GM21423 (cell line): Measurements from ENCODE around the gene MEGF8.
A peak's percentile ranks its signal among the peaks of the same experiment; 100 is the strongest.

ENCODE experiments used
- ATAC-seq: cut with Tn5 transposase; IDR thresholded peaks from one replicate; pipeline ENCODE4 v1.9.1; 2021; ENCODE audit warnings: mild to moderate bottlenecking, moderate library complexity; ENCODE audit not compliant: unreplicated experiment

The MEGF8 gene

DNA sequence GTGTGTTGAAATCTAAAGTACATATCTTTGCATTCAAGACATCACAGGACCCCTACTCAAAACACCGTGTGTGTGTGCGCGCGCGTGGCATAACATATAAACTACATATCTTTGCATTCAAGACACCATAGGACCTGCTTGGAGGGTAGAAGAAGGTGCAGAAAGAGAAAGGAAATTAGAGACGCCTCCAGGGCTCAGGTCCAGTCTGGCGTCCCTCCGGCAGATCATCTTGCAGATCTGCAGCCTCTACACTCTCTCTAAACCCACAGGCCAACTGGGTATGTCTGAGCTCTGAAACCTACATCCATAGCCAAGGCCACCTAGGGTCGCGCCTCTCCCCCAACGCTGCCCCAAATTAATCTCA is 22.4 kb upstream of the MEGF8 start:
- ATAC-seq = no peak

DNA sequence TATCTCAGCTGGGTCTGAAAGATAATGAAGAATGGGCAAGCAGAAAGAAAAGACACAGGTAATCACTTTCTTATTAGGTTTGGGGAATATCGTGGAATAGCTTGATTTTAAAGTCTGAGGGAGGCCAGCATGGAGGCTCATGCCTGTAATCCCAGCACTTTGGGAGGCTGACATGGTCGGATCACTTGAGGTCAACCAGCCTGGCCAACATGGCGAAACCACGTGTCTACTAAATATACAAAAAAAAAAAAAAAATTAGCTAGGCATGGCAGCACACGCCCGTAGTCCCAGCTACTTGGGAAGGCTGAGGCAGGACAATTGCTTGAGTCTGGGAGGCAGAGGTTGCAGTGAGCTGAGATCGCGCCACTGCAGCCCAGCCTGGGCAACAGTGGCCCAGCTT is 21.6 kb upstream of the MEGF8 start:
- no peak for ATAC-seq

DNA sequence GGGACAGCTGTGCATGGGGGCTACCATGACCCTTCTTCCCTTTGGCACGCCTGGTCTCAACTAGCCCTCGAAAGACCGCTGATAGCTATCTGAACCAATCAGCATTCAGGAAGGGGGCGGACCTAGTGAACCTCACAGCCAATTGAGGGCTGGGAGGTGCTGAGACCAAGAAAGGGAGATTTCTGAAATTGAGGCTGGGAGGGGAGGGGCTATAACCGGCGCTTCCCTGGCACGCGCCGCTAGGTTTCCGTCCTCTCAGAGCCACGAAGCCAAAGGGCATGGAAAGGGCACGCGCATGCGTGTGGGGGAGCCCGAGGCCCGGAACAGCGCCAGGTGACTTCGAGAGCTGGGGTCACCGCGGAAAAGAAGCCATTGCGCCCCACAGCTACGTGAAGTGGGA is 18.8 kb upstream of the MEGF8 start:
- ATAC-seq = no peak

DNA sequence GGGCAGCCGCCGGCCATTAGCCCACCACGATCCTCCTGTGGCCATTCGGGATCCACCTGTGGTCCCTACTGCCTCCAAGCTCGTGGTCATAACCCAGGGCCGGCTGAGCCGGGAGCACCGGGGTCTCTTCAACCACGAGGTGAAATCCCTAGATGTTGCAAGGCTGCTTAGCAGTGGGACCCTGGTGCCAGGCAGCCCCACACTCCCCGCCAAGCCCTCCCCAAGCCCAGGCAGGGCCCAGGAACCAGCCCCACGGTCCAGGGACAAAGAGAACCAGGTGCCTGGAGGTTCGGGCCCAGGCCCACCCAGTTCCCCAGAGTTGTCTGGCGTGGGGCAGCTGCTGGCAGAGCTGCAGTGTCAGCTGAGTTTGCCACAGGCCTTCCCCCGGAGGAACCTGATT is 15.7 kb upstream of the MEGF8 start:
- no peak for ATAC-seq

DNA sequence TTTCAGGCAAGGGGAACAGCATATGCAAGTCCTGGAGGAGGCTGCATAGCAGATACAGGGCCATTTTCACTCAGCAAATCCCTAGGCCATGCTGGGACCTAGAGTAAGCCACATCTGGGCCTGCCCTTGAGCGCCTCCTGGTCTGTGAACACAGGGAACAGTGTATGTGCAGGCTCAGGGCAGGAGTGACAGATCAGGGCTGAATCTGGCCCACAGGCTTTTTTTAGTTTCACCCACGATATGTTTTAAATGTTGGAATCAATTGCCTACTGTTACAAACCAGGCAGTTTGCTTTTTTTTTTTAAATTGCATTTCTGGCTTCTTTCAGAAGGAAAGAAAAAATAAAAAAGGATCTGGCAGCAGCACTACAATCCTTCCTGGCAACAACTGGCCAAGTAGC is 13.8 kb upstream of the MEGF8 start:
- ATAC-seq = no peak

DNA sequence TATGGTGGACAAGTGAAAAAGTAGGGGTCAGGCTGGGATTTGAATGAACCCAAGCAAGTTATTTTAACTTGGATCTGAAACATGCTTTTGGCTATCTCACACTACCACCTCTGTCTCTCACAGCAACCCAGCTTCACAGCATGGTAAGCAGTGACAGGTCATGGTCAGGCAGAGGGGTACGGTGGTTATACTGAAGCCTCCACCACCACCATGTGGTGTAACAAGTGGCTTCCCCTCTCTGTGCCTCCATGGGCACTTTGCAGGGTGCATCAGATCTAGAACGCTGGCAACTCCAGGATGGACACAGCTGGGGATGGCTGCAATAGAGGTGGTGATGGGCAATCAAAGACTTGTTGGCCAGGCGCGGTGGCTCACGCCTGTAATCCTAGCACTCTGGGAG is 13.1 kb upstream of the MEGF8 start:
- ATAC-seq = no peak

DNA sequence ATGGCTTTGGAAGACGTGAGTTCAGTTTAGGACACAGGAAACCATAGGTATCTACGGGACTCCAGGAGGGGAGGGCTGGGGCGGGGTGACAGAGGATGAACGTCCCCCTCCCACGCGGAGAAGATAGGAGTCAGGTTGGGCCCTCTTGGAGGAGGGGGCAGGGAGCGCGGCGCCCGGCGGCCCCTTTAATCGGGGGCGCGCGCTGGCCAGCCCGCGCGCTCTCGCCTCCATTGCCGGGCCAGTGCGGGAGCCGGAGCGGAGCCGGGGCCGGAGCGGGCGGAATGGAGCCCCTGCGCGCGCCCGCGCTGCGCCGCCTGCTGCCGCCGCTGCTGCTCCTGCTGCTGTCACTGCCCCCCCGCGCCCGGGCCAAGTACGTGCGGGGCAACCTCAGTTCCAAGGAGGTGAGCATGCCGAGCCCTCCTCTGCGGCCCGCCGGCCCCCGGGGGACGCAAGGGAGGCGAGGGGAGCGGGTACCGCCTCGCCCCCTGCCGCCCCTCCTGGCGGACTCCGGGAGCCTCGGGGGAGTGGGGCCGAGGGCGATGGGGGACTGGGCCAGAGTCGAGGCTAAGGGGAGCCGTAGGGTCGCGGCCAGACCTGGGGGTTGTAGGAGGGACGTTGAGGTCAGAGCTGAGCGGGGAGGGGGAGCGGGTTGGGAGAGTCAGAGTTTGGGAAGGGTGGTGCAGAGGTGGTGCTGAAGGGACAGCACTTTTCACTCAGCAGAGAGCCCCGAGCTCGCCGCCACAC is 12.2 kb upstream of the MEGF8 start, which contains the start of gene TMEM145:
TMEM145 (plus strand) TSS at position 214 of the 744 bp plus-strand sequence; CDS start at position 282, 68 bp downstream.
- ATAC-seq = no peak

DNA sequence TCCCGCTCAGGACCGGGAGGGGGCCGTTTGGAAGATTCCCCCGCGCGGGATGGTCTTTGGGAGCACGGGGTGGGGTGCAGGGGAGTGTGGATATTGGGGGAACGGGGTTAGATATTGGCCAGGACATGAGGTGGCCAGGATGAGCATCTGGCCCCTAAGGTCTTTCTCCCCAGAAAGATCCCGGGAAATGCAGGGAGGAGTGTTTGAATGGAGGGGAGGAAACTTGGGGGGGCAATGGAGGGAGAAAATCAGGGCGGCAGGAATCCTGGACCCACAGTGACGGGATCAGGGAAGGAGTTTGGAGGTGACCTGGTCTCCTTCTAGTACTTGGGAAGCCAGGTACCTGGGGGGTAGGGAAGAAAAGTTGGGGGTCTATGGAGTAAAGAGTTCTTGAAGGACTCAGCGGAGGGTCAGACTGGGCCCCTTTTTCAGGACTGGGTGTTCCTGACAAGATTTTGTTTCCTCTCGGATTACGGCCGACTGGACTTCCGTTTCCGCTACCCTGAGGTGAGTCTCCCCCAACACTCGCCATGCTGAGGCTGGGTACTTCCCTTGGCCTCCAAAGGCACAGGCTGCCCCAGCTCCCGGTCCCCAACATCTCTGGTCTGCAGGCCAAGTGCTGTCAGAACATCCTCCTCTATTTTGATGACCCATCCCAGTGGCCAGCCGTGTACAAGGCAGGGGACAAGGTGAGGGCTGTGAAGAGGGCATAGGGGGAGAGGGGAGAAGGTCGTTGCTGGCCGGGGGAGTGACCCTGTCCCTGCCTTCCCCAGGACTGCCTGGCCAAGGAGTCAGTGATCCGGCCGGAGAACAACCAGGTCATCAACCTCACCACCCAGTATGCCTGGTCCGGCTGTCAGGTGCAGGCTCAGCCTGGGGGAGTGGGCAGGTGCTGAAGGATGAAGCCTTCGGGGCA is 11.3 kb upstream of the MEGF8 start:
- no peak for ATAC-seq

DNA sequence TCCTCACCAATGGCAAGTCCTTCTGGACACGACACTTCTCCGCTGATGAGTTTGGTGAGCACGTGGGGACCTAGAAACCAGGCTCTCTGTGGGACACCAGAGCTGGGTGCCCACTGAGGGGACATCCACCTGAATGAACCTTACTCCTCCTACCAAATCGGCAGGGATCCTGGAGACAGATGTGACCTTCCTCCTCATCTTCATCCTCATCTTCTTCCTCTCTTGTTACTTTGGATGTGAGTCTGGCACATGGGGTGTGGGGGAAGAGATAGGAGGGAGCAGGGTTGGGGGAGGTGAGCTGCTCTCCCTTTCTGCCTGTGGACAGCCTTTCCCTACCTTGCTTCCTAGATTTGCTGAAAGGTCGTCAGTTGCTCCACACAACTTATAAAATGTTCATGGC is 10.4 kb upstream of the MEGF8 start:
- ATAC-seq = no peak

DNA sequence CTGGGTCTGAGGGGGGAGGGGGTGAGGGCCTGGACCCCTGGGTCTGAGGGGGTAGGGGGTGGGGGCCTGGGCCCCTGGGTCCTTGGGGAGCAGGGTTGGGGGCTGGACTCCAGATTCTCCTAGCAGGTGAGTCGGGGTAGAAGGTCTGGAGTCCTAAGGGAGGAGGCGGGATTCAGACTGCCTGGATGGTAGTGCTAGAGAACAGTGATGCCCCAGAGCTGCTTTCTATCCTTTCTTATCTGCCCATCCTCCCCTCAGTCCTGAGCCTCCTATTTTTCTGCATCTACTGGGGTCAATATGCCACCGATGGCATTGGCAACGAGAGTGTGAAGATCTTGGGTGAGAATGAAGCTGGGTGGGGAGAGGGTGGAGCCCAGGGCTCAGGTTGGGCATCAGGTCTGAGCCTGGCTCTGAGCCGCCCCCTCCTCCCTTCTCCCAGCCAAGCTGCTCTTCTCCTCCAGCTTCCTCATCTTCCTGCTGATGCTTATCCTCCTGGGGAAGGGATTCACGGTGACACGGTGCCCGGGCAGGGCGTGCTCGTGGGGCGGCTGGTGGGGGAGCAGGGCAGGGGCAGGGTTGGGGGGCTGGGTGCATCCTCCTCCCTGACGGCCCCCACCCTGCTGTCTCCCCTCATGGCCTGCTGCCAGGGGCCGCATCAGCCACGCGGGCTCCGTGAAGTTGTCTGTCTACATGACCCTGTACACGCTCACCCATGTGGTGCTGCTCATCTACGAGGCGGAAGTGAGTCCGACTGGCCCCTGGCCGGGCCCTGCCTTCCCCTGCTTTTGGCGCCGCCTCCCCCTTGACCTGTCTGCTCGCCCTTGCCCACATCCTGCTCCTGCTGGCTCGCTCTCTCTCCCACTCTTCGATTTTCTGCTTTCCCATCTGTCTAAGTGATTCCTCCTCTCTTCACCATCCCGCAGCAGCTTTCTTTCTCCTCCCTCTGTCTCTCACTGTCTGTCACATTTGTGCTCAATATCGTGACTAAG is 8.9 kb upstream of the MEGF8 start:
- ATAC-seq = no peak

DNA sequence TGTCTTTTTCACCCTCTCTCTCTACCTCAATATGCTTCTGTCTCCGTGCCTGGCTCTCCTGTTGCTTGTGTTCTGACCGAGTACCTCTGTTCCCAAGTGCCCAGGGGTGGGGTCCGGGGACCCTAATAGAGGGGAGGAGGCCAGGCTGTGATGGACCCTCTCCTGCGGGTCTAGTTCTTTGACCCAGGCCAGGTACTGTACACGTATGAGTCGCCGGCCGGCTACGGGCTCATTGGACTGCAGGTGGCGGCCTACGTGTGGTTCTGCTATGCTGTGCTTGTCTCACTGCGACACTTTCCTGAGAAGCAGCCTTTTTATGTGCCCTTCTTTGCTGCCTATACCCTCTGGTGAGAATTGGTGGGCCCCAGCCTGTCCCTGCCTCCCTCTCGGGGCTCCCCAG is 7.9 kb upstream of the MEGF8 start:
- ATAC-seq = no peak

DNA sequence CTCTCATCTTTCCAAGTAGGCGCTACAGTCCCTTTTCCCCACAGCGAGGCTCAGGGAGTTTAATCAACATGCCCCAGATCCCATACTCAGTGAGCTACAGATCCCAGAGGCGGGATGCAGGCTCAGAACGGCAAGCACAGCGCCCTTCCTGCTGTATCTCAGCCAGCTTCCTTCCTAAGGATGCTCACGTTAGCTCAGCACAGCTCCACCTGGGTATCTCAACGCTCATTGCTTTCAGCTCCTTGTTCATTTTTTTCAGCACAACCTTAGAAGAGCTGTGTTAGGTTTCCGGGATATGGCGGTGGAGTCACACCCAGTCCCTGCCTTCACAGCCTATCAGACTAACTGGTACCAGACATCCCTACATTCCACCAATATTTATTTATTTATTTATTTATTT is 3.1 kb upstream of the MEGF8 start:
- ATAC-seq = no peak

DNA sequence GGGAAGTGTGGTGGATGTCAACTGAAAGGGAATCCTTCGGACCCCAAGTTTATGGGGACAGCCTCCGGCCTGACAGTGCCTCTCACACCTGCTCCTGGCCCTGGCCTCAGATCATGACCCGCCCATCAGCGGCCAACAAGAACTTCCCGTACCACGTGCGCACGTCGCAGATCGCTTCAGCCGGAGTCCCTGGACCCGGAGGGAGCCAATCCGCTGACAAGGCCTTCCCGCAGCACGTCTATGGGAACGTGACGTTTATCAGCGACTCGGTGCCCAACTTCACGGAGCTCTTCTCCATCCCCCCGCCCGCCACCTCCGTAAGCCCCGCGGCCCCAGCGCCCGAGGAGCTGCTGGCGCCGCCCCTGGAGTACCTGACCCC is 2.0 kb upstream of the MEGF8 start:
- ATAC-seq = no peak

DNA sequence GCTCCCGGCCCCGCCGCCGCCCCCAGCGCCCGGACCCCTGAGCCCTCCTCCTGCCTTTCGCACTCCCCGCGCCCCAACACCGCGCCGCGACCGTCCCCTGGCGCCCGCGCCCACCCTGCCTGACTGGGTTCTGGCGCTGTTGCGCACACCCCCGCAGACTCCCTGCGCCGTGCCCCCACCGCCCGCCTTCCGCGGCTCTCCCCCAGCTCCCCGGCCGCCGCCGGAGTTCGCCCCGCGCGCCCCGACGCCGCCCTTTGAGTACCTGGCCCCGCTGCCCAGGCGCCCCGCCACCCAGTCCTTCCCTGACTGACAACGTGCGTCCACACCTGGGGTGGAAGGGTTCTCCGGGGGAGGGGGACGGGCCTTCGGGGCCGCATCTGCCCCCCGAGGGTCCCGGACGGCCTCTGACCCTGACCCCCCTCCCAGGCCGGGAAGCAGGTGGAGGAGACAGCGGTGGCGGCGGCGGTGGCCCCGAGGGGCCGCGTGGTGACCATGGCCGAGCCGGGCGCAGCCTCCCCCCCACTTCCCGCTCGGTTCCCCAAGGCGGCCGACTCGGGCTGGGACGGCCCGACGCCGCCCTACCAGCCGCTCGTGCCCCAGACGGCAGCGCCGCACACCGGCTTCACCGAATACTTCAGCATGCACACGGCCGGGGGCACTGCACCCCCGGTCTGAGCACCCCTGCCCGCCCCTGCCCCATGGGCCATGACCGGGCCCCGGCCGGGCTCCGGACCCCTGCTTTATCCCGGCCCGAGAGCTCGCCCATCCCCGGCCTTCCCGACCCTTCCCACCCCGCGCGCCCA is 1.4 kb upstream of the MEGF8 start:
- no peak for ATAC-seq

DNA sequence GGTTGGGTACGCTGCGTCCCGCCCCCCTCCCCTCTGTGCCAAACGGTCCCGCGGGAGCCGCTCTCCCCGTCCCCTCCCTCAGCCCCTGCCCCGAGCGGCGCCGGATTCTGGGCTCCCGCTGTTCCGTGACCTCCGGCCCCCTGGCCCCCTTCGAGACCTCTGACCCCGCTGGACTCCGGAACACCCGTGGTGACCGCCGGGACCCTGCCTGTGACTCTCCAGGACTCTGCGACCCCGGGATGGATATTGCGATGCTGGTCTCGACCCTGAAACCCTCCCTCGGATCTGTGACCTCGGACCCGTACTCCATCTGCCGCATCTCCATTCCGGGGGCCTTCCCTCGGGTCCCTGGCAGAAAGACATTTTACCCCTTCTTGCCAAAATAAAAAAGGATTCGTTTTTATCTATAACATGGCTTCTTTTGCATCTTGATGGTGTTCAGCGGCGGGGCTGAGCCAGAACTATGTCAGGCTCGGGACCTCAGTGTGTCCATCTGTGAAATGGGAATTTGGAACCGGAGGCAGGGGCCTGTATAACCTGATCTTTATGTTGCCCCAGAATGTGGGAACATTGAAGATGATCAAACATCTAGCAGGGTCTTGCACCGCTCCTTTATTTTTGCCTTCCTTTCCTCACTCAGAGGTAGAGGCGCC is 654 bp upstream of the MEGF8 start:
- no peak for ATAC-seq

DNA sequence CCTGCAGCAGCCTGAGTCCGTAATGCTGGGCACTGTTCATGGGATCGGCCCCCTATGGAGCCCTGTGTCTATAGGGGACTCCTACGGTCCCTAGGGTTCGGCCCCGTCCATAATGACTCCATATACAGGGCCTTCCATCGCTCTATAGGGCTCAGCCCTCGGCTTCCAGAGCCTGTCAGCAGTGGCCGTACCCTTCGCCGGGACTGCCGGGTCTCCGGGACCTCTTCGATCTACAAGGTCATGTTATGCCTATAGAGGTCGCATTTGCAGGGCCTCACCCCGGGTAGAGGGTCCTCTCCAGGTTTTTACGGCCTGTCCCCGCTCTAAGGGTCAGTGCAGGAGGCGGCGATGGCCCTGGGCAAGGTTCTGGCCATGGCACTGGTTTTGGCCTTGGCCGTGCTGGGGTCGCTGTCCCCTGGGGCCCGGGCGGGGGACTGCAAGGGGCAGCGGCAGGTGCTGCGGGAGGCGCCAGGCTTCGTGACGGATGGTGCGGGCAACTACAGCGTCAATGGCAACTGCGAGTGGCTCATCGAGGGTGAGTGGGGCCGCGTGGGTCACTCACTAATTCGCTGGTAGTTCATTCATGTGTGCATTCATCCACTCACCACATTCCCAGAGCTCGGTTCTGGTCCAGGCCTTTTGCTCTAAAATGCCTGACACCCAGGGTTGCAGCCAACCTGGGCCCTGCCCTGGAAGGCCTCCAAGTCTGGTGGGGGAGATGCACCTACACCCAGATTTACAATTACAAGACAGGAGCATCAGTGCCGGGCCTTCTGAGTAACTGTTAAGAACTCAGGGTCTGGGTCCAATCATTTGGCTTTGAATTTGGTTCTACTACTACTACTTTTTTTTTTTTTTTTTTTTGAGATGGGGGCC is 699 bp downstream of the MEGF8 start:
- peak; percentile 4 for ATAC-seq

DNA sequence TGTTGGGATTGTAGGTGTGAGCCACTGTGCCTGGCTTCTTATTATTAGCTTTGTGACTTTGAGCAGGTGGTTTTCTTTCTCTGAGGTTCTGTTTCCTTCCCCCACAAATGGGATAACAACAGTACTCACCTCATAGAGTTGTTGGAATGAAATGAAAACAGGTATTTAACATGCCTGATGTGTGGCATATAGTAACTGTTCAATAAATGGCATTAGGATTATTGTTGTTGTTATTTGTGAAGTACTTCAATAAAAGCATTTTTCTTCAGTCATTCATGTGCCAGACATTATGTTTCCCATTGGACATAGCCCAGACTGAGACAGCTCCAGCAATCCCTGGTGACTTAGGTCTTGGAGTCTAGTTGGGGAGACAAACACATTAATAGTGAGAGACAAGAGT is 1.5 kb downstream of the MEGF8 start:
- ATAC-seq = no peak

DNA sequence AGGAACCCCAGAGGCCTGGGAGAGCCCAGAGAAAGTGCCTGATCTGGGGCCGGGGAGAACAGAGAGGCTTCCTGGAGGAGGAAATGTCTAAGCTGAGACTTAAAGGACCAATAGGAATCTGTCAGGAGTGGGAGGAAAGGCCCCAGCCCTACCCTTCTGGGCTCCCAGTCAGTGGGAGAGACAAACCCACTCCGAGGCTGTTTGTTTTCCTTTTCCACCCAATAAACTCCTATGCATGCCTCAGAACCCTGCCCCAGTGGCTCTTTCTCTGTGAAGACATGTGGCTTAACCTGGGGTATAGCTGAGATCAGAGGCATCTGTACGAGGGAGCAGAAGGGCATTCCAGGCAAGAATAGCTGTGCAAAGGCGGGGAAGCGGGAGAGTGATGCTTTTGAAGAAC is 1.9 kb downstream of the MEGF8 start:
- no peak for ATAC-seq

DNA sequence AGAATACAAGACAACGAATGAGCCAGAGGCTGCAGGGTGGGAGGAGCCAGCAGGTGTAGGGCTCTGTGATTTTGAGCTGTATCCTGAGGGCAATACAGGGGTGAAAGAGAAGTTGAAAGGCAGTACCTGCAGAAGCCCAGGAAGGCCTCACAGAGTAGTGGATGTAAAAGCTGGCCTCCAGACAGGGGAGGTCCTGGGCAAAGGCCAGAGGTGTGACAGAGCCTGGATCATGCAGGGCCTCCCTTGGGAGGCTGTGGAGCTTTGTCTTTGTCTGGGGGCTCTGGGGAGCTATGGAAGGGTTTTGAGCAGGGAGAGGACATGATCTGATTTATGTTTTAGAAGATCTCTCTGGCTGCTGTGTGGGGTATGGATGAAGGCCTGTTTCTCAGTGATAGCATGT is 2.7 kb downstream of the MEGF8 start:
- ATAC-seq = no peak
